GM18526 (cell line): ENCODE data around the gene PREX1.

Experiments
- POLR2A ChIP-seq: IDR thresholded peaks from 3 replicates; pipeline ENCODE4 v1.6.1; 2011; ENCODE audit not compliant: insufficient read length; ENCODE audit errors: extremely low read depth

Gene PREX1

GRCh38 chr20:48696671-48697070, 131.1 kb downstream of the PREX1 start:
- no peak for TF ChIP-seq POLR2A

DNA sequence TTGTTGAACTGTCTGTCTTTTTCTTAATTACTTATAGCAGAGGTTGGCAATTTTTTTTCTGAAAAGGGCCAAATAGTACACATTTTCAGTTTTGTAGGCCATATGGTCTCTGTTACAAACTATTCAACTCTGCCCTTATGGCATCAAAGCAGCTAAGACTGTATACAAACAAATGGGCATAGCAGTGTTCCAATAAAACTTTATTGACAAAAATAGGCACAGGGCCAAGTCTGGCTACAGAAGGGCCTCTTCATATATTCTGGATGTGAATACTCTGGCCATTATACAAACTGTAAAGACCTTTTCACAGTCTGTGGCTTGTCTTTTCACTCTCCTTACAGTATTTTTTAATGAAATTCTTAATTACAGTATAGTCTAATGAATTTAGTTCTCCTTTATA, 132.1 kb downstream of the PREX1 start:
- TF ChIP-seq POLR2A = no peak

GRCh38 chr20:48695255-48695654, 132.5 kb downstream of the PREX1 start:
- TF ChIP-seq POLR2A = no peak

GRCh38 chr20:48694381-48694865, 133.4 kb downstream of the PREX1 start:
- no peak for TF ChIP-seq POLR2A

- TF ChIP-seq POLR2A = no peak
These were observed 136.3 kb downstream of the PREX1 start for GRCh38 chr20:48691523-48691922.

DNA sequence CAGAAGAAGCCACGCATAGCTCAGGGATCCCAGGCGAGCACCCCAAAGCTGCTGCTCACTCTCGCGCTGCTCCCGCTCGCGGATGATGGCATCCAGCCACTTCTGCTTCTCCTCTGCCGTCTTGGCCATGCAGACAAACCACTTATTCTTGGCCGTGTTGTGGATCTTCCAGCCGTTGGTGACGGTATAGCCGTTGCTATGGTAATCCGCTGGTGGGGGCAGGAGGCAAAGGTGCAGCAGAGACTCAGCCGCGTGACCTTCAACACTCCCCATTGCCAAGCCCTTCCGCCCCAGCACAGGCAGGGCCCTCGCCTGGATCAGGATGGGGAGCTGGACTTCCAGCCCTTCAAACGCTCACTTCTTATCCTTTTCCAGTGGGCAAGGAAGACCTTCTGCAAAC, 136.9 kb downstream of the PREX1 start:
- TF ChIP-seq POLR2A = no peak

- no peak for TF ChIP-seq POLR2A
These were observed 137.8 kb downstream of the PREX1 start for GRCh38 chr20:48689874-48690571.

- TF ChIP-seq POLR2A = no peak
These were observed 138.4 kb downstream of the PREX1 start for GRCh38 chr20:48689388-48689787.

DNA sequence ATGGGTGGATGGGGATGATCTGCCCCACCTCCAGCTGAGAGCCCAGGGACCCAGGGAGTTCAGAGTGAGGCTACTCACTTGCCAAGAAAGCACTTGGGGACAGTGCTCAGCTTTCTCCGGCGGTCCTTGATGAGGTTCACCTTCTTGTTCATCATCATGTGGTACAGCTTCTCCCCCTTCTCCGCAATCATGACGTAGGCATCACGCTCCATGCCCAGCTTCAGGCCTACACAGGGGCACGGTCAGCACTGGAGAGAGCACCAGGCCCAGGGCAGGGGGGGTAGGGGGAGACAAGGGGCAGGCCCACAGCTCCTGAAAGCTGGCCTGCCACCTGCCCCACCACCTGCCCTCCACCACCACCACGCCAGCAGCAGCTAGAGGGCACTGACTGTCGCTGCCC, 139.2 kb downstream of the PREX1 start:
- TF ChIP-seq POLR2A = no peak

- TF ChIP-seq POLR2A = no peak
These were observed 140.5 kb downstream of the PREX1 start for GRCh38 chr20:48687117-48687800.

- no peak for TF ChIP-seq POLR2A
These were observed 141.3 kb downstream of the PREX1 start for GRCh38 chr20:48686238-48687116.

- TF ChIP-seq POLR2A = no peak
These were observed 142.5 kb downstream of the PREX1 start for GRCh38 chr20:48685300-48685699.

DNA sequence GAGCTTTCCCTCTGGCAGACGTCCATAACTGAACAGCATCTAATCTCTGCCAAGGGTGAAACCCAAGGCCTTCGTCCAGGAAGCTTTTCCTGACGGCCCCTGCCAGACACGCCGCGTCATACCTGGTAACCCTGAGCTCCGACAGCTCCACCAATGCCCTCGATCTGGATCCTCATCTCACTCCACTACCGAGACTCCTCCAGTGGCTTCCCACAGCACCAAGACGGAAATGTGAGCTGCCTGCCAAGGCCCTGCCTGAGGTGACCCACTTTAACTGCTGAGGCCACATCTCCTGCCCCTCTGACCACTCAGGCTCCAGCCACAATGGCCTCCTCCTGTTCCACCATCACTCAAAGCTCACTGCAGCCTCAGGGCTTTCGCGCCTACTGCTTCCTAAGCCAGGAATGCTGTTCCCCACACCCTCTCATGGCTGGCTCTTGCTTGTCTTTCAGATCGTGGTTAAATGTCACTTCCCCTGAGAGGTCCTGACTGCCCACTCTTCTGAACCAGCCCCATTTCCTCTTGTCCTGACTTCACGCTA, 143.2 kb downstream of the PREX1 start:
- no peak for TF ChIP-seq POLR2A

DNA sequence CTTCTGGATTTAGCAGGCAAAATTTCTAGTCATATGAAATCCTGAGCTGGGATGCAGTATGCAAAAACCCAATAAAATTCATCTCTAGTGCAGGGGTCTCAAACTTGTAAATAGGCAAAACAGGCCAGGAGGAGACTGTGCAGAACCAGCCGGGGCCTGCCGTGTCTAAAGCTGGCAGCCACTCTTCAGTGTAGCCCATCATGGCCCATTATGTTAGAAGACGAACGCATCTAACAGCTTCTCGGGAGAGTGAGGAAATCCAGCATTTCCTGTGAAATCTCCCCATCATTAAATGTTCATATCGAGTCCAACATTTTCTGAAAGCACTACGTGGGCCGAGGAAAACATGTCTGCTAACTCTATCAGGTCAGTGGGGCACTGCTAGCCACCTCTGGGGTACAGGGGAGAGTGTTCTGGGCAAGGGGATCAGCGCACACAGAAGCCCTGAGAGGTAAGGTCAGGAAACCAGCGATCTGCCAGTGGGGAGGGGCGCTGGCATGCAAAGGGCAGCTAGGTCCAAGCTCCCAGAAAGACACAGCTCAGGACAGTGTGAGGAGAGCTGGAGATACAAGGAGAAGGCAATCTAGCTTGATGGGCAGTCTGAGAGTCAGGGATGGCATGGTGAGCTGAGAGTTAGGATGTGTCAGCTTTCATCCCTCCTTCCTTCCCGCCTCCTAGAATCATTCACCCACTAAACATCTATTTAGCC, 144.2 kb downstream of the PREX1 start:
- no peak for TF ChIP-seq POLR2A
